Mucosa of descending colon (tissue), 3 donors: Measurements from ENCODE around the gene DTX1. TPM values are rescaled to one million over a fixed set of nuclear protein-coding genes. Genes with fewer than 3 reads are reported as not detected.

Experiments
- ATAC-seq: fragments of 200-7000 bp; cut with Tn5 transposase; one replicate; pipeline ENCODE4 v1.9.1; 2020; ENCODE audit warnings: mild to moderate bottlenecking, moderate library complexity
- DNase-seq, 3 donors: peaks; one replicate each; pipeline ENCODE4 v3.0.0-alpha.2; 2020
- H3K36me3 ChIP-seq: fragments of 200-600 bp; one replicate; pipeline ENCODE4 v1.8.0; 2021; ENCODE audit warnings: low read depth, mild to moderate bottlenecking
- H3K4me1 ChIP-seq: fragments of 200-600 bp; one replicate; pipeline ENCODE4 v1.8.0; 2021; ENCODE audit warnings: low read depth, mild to moderate bottlenecking
- H3K4me3 ChIP-seq: fragments of 200-600 bp; one replicate; pipeline ENCODE4 v1.8.0; 2021; ENCODE audit warnings: mild to moderate bottlenecking
- H3K9me3 ChIP-seq: fragments of 200-600 bp; one replicate; pipeline ENCODE4 v1.8.0; 2021; ENCODE audit warnings: mild to moderate bottlenecking
- CTCF ChIP-seq: fragments of 200-600 bp; IDR thresholded peaks from one replicate; pipeline ENCODE4 v1.8.0; 2022; ENCODE audit warnings: antibody characterized with exemption, mild to moderate bottlenecking
- intact Hi-C, 2 donors: fragments of 100-400 bp; cut with DNase I in 1 of 2; cut with micrococcal nuclease in 1 of 2; formaldehyde crosslinking; loops; one replicate each; pipeline versions ENCODE4 v1.11.0 to v1.11.1; 2022; cut with DNase I, micrococcal nuclease
- total RNA-seq, 3 donors: library from RNA; stranded (reverse); fragmentation: NEBNext Ultra II Directional in 2 of 3; extraction: Animal tissue kit (Norgen Biotek cat#: 25700) in 2 of 3; gene quantifications; one replicate each; pipeline versions ENCODE4 v1.2.1 to v1.2.4, GENCODE V29; 2021 to 2023
- donor health status: DM: no; HTN: no; CAD: no; lungs with moderate emphysema.
- donor health status: DM: no; HTN: no; CAD: no.
- donor health status: DM: no; HTN: yes; CAD: no.

The DTX1 gene
- total RNA-seq, 3 donors from 2014 or later: 0.67 to 5.9 (median 1.6) TPM

GRCh38 chr12:113064395-113065125 is 8.0 kb downstream of the DTX1 start:
- ATAC-seq (no peak), DNase-seq (no peak)
- no peaks in the 10 kb centered on the region for H3K4me1 ChIP-seq
- TF ChIP-seq CTCF: no peak
- H3K4me3 ChIP-seq: no peak overlapping the region
- intact Hi-C loops: no loop called here
- H3K9me3 ChIP-seq: no peaks in the 10 kb centered on the region
- H3K36me3 ChIP-seq: no peaks in the 10 kb centered on the region

- intact Hi-C loops: no loop called here
- ATAC-seq (no peak), DNase-seq (no peak)
- no peaks in the 10 kb centered on the region for H3K36me3 ChIP-seq
- no peaks in the 10 kb centered on the region for H3K4me1 ChIP-seq
- TF ChIP-seq CTCF: no peak
- no peaks in the 10 kb centered on the region for H3K9me3 ChIP-seq
- H3K4me3 ChIP-seq: no peak overlapping the region
Observed at GRCh38 chr12:113065126-113066007, 8.8 kb downstream of the DTX1 start.

GRCh38 chr12:113066813-113067400 is 10.4 kb downstream of the DTX1 start:
- Histone ChIP-seq H3K4me3 (no peak overlapping the region), H3K4me1 (no peaks in the 10 kb centered on the region), H3K9me3 (no peaks in the 10 kb centered on the region), H3K36me3 (no peaks in the 10 kb centered on the region)
- TF ChIP-seq CTCF: no peak
- ATAC-seq: no peak
- DNase-seq: no peak
- intact Hi-C loops: no loop called here

- intact Hi-C loops: no loop called here
- H3K36me3 ChIP-seq: no peaks in the 10 kb centered on the region
- no peaks in the 10 kb centered on the region for H3K4me1 ChIP-seq
- DNase-seq (no peak), ATAC-seq (no peak)
- no peak overlapping the region for H3K4me3 ChIP-seq
- no peak for TF ChIP-seq CTCF
- H3K9me3 ChIP-seq: no peaks in the 10 kb centered on the region
Observed at GRCh38 chr12:113067987-113068935, 11.7 kb downstream of the DTX1 start.

GRCh38 chr12:113069149-113069548 is 12.6 kb downstream of the DTX1 start:
- H3K9me3 ChIP-seq: no peaks in the 10 kb centered on the region
- no peaks in the 10 kb centered on the region for H3K4me1 ChIP-seq
- TF ChIP-seq CTCF: no peak
- intact Hi-C loops: no loop called here
- no peak for DNase-seq
- H3K4me3 ChIP-seq: no peak overlapping the region
- no peak for ATAC-seq
- no peaks in the 10 kb centered on the region for H3K36me3 ChIP-seq
